Left colon (tissue), 2 donors: ENCODE measurements around the gene BCAS1. TPM values are rescaled to one million over a fixed set of nuclear protein-coding genes. Genes with fewer than 3 reads are reported as not detected.

Experiments used
- ATAC-seq: fragments of 200-7000 bp; cut with Tn5 transposase; one replicate; pipeline ENCODE4 v1.9.1; 2020; ENCODE audit warnings: mild to moderate bottlenecking, moderate library complexity
- DNase-seq, 2 donors: peaks; one replicate each; pipeline ENCODE4 v3.0.0-alpha.2; 2020
- intact Hi-C, 2 donors: fragments of 100-400 bp; cut with DNase I in 1 of 2; cut with micrococcal nuclease in 1 of 2; formaldehyde crosslinking; loops; one replicate each; pipeline versions ENCODE4 v1.11.2 to v1.14.0; 2022; cut with DNase I, micrococcal nuclease
- total RNA-seq, 2 donors: library from RNA; stranded (reverse); fragmentation: NEBNext Ultra II Directional; extraction: Animal tissue kit (Norgen Biotek cat#: 25700); gene quantifications; one replicate each; pipeline ENCODE4 v1.2.1, GENCODE V29; 2021
- donor health status: DM: no; HTN: no; CAD: no.
- donor health status: DM: yes; HTN: yes; CAD: no.

Gene BCAS1
- total RNA-seq, 2 donors from 2014 or later: 149 to 152 TPM

- ATAC-seq (peak; percentile 74), DNase-seq (no peak)
- intact Hi-C loops: no loop called here
These were observed 14.5 kb upstream of the BCAS1 start for GRCh38 chr20:54084727-54085388.

- no peak for ATAC-seq
- intact Hi-C loops: no loop called here
- DNase-seq: no peak
These were observed 13.8 kb upstream of the BCAS1 start for GRCh38 chr20:54084193-54084592.

GRCh38 chr20:54083459-54083858, 13.1 kb upstream of the BCAS1 start:
- intact Hi-C loops: no loop called here
- no peak for DNase-seq
- no peak for ATAC-seq

- intact Hi-C loops: no loop called here
- ATAC-seq: no peak
- no peak for DNase-seq
These were observed 11.7 kb upstream of the BCAS1 start for GRCh38 chr20:54082100-54082499.

- DNase-seq: no peak
- ATAC-seq: no peak
- intact Hi-C loops: no loop called here
These were observed 9.3 kb upstream of the BCAS1 start for GRCh38 chr20:54079652-54080051.

GRCh38 chr20:54078296-54078984, 8.0 kb upstream of the BCAS1 start:
- no peak for ATAC-seq
- no peak for DNase-seq
- intact Hi-C loops: no loop called here

GRCh38 chr20:54076259-54076658, 5.9 kb upstream of the BCAS1 start:
- intact Hi-C loops: no loop called here
- DNase-seq: no peak
- ATAC-seq: no peak

- DNase-seq (no peak), ATAC-seq (no peak)
- intact Hi-C loops: no loop called here
These were observed 4.9 kb upstream of the BCAS1 start for GRCh38 chr20:54075322-54075721.

GRCh38 chr20:54074511-54074910, 4.1 kb upstream of the BCAS1 start:
- ATAC-seq (peak; percentile 32), DNase-seq (no peak)
- intact Hi-C loops: no loop called here

GRCh38 chr20:54073288-54073687, 2.9 kb upstream of the BCAS1 start:
- DNase-seq: no peak
- no peak for ATAC-seq
- intact Hi-C loops: no loop called here

GRCh38 chr20:54069501-54069971, 858 bp downstream of the BCAS1 start:
- intact Hi-C loops: loop anchor here in 1 of 2 donors (10.0 kb wide), 1 partner anchor 125 kb away; no protein-coding TSS in a partner anchor
- ATAC-seq: peak; percentile 18
- DNase-seq: peak in 1 of 2 donors; percentile 43

- DNase-seq (peak in 1 of 2 donors; percentile 28), ATAC-seq (no peak)
- intact Hi-C loops: loop anchor here in 1 of 2 donors (10.0 kb wide), 1 partner anchor 124 kb away; no protein-coding TSS in a partner anchor
These were observed 1.4 kb downstream of the BCAS1 start for GRCh38 chr20:54068966-54069365.

GRCh38 chr20:54068495-54068894, 1.9 kb downstream of the BCAS1 start:
- peak in 1 of 2 donors; percentile 36 for DNase-seq
- intact Hi-C loops: loop anchor here in 1 of 2 donors (10.0 kb wide), 1 partner anchor 124 kb away; no protein-coding TSS in a partner anchor
- peak; percentile 7 for ATAC-seq

GRCh38 chr20:54067606-54068174, 2.7 kb downstream of the BCAS1 start:
- DNase-seq (peak; percentile 80 to 93), ATAC-seq (peak; percentile 75)
- intact Hi-C loops: loop anchor here in 1 of 2 donors (10.0 kb wide), 1 partner anchor 123 kb away; no protein-coding TSS in a partner anchor

GRCh38 chr20:54065601-54066038, 4.8 kb downstream of the BCAS1 start:
- intact Hi-C loops: loop anchor here in 1 of 2 donors (10.0 kb wide), 1 partner anchor 121 kb away; no protein-coding TSS in a partner anchor
- peak; percentile 43 for ATAC-seq

GRCh38 chr20:54064939-54065338, 5.5 kb downstream of the BCAS1 start:
- ATAC-seq (no peak), DNase-seq (no peak)
- intact Hi-C loops: loop anchor here in 1 of 2 donors (10.0 kb wide), 1 partner anchor 120 kb away; no protein-coding TSS in a partner anchor

More at GRCh38 chr20:54065601-54066038, 4.8 kb downstream of the BCAS1 start:
- DNase-seq: peak in 1 of 2 donors; percentile 62

GRCh38 chr20:54063992-54064676, 6.3 kb downstream of the BCAS1 start:
- intact Hi-C loops: loop anchor here in 1 of 2 donors (10.0 kb wide), 1 partner anchor 119 kb away; no protein-coding TSS in a partner anchor
- no peak for ATAC-seq

GRCh38 chr20:54063580-54063979, 6.8 kb downstream of the BCAS1 start:
- intact Hi-C loops: loop anchor here in 1 of 2 donors (10.0 kb wide), 1 partner anchor 119 kb away; no protein-coding TSS in a partner anchor
- ATAC-seq (no peak), DNase-seq (no peak)

More at GRCh38 chr20:54063992-54064676, 6.3 kb downstream of the BCAS1 start:
- no peak for DNase-seq
